OCI-LY1 (cell line): ENCODE data around the gene PDS5B.

Experiments
- H2AFZ ChIP-seq: fragments of 200-600 bp; sonication (generic), shearing (Covaris generic); 2 replicates; pipeline ENCODE4 v1.6.0; 2014; ENCODE audit warnings: antibody characterized with exemption, mild to moderate bottlenecking, low read length
- H3F3A ChIP-seq: fragments of 200-600 bp; sonication (generic), shearing (Covaris generic); 2 replicates; pipeline ENCODE4 v1.6.0; 2014; ENCODE audit warnings: mild to moderate bottlenecking, antibody characterized with exemption, low read length, moderate library complexity; ENCODE audit not compliant: insufficient read depth
- H3K27ac ChIP-seq: fragments of 200-600 bp; sonication (generic); 2 replicates; pipeline ENCODE4 v1.5.1; 2014; ENCODE audit warnings: low read length, mixed run types, mild to moderate bottlenecking, low read depth; ENCODE audit not compliant: poor library complexity, severe bottlenecking
- H3K27me3 ChIP-seq: fragments of 200-600 bp; sonication (generic); 2 replicates; pipeline ENCODE4 v1.6.0; 2014; ENCODE audit warnings: antibody characterized with exemption, mild to moderate bottlenecking, low read length, moderate library complexity; ENCODE audit not compliant: insufficient read depth
- H3K36me3 ChIP-seq: fragments of 200-600 bp; sonication (generic); 2 replicates; pipeline ENCODE4 v1.6.1; 2014; ENCODE audit warnings: mild to moderate bottlenecking, antibody characterized with exemption, low read length, moderate library complexity, mixed read lengths; ENCODE audit not compliant: insufficient read depth
- H3K4me1 ChIP-seq: fragments of 200-600 bp; sonication (generic); 2 replicates; pipeline ENCODE4 v1.5.1; 2014; ENCODE audit warnings: mild to moderate bottlenecking, low read length, moderate library complexity; ENCODE audit not compliant: insufficient read depth, severe bottlenecking
- H3K4me2 ChIP-seq: fragments of 200-600 bp; sonication (generic), shearing (Covaris generic); 2 replicates; pipeline ENCODE4 v1.6.1; 2014; ENCODE audit warnings: low read length
- H3K4me3 ChIP-seq: fragments of 200-600 bp; sonication (generic); 2 replicates; pipeline ENCODE4 v1.5.1; 2014; ENCODE audit warnings: low read length, low read depth, mild to moderate bottlenecking, mixed read lengths; ENCODE audit not compliant: poor library complexity, severe bottlenecking
- H3K79me2 ChIP-seq: fragments of 200-600 bp; shearing (Covaris generic); 2 replicates; pipeline ENCODE4 v1.6.1; 2016; ENCODE audit warnings: mixed run types, low read length, mixed read lengths; ENCODE audit not compliant: insufficient read depth
- H3K9ac ChIP-seq: fragments of 200-600 bp; sonication (generic), shearing (Covaris generic); 2 replicates; pipeline ENCODE4 v1.6.1; 2014; ENCODE audit warnings: mild to moderate bottlenecking, low read length, mixed read lengths
- H3K9me2 ChIP-seq: fragments of 200-600 bp; sonication (generic), shearing (Covaris generic); 2 replicates; pipeline ENCODE4 v1.6.1; 2014; ENCODE audit warnings: low read depth, mild to moderate bottlenecking, low read length, mixed read lengths
- H3K9me3 ChIP-seq: fragments of 200-600 bp; shearing (Covaris generic); 2 replicates; pipeline ENCODE4 v1.6.1; 2014; ENCODE audit warnings: low read length, mixed read lengths
- H4K20me1 ChIP-seq: fragments of 200-600 bp; sonication (generic), shearing (Covaris generic); 2 replicates; pipeline ENCODE4 v1.6.0; 2016; ENCODE audit warnings: mild to moderate bottlenecking, low read length; ENCODE audit not compliant: insufficient read depth
- CTCF ChIP-seq: fragments of 200-600 bp; sonication (generic), shearing (Covaris generic); IDR thresholded peaks from 2 replicates; pipeline ENCODE4 v1.5.1; 2017; ENCODE audit warnings: mild to moderate bottlenecking, antibody characterized with exemption, low read length, moderate library complexity, mixed read lengths
- EZH2 ChIP-seq: fragments of 200-600 bp; sonication (generic), shearing (Covaris generic); IDR thresholded peaks from 2 replicates; pipeline ENCODE4 v1.8.0; 2017; ENCODE audit warnings: borderline replicate concordance, mixed run types, mild to moderate bottlenecking, antibody characterized with exemption, low read length, moderate library complexity, mixed read lengths

The PDS5B gene

GRCh38 chr13:32629866-32630265 is 43.6 kb downstream of the PDS5B start:
- Histone ChIP-seq H3K4me2 (no peak overlapping the region), H3K4me3 (no peak overlapping the region), H3K36me3 (no peaks in the 10 kb centered on the region), H3K27ac (no peak overlapping the region), H3K27me3 (no peaks in the 10 kb centered on the region), H4K20me1 (no peaks in the 10 kb centered on the region), H3K9me3 (no peaks in the 10 kb centered on the region), H3K9me2 (no peaks in the 10 kb centered on the region), H3K79me2 (peaks cover 49% of the 10 kb centered on the region), H3F3A (no peaks in the 10 kb centered on the region), H3K9ac (no peak overlapping the region), H2AFZ (no peak overlapping the region), H3K4me1 (peaks cover 4% of the 10 kb centered on the region)
- TF ChIP-seq EZH2, result no peak
- TF ChIP-seq CTCF, result no peak

- Histone ChIP-seq H3K27me3 (no peaks in the 10 kb centered on the region), H3F3A (no peaks in the 10 kb centered on the region), H4K20me1 (no peaks in the 10 kb centered on the region), H3K79me2 (peaks cover 25% of the 10 kb centered on the region), H2AFZ (no peak overlapping the region), H3K4me1 (peaks cover 4% of the 10 kb centered on the region), H3K9ac (no peak overlapping the region), H3K27ac (no peak overlapping the region), H3K9me2 (no peaks in the 10 kb centered on the region), H3K9me3 (no peaks in the 10 kb centered on the region), H3K4me2 (no peak overlapping the region), H3K4me3 (no peak overlapping the region), H3K36me3 (no peaks in the 10 kb centered on the region)
- TF ChIP-seq CTCF (no peak), EZH2 (no peak)
These were observed 46.2 kb downstream of the PDS5B start for GRCh38 chr13:32632343-32632909.

GRCh38 chr13:32636711-32637110 is 50.5 kb downstream of the PDS5B start:
- Histone ChIP-seq H3K9ac (no peak overlapping the region), H3K27me3 (no peaks in the 10 kb centered on the region), H3K9me2 (no peaks in the 10 kb centered on the region), H3K79me2 (peaks cover 21% of the 10 kb centered on the region), H3K4me2 (no peak overlapping the region), H3K9me3 (no peaks in the 10 kb centered on the region), H4K20me1 (no peaks in the 10 kb centered on the region), H3K4me1 (peaks cover 17% of the 10 kb centered on the region), H3K36me3 (no peaks in the 10 kb centered on the region), H3F3A (no peaks in the 10 kb centered on the region), H3K27ac (no peak overlapping the region), H2AFZ (no peak overlapping the region), H3K4me3 (no peak overlapping the region)
- no peak for TF ChIP-seq CTCF
- no peak for TF ChIP-seq EZH2
